Measurements from ENCODE around the gene GPR146.
A peak's percentile ranks its signal among the peaks of the same experiment; 100 is the strongest.

The GPR146 gene

DNA sequence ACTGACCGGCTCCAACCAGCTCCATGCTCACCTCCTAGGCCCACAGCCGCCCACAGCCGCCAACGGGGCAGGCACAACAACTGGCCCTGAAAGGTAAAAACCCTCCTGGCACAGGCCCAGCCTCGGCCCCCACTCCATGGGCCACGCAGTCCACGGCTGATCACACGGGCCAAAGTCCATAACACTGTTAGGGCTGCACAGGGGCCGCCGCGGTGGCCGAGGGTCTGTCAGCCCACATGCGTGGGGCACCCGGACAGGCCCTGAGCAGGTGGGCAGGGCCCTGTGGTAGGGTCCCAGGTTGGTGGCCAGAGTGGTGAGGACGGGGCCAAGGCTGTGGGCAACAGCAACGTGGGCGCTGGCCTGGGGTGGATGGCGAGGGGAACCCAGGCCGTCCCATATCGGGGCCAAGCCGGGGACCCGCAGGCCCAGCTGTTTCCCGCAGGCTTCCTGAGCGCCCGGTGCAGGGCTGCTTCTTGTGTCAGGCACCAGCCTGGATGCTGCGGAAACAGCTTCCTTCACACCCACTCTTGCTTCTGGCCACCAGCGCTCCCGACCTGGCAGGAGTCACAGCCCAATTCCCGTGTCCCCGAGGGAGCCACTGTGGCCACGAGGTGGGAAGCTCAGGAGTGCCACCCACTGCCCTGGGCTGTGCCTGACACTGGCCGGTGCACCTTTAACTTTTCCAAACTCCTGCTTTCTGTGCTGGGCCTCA lies 32.2 kb upstream of the GPR146 start:
- no peak for DNase-seq

DNA sequence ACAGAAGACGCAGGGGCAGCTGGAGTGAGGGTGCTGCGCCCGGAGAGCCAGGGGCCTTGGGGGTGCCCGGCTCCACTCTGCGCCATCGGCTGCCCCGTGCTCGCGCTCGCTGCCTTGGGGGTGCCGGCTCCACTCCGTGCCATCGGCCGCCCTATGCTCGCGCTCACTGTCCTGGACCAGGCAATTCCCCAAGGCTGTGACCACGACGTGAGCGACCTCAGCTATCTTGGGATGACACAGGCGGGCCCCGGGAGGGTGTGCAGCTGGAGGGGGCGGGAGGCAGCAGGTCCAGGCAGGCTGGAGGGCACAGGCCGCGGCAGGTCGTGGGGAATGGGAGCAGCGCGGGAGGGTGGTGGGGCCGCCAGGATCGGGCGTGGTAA lies 31.6 kb upstream of the GPR146 start:
- DNase-seq: no peak

DNA sequence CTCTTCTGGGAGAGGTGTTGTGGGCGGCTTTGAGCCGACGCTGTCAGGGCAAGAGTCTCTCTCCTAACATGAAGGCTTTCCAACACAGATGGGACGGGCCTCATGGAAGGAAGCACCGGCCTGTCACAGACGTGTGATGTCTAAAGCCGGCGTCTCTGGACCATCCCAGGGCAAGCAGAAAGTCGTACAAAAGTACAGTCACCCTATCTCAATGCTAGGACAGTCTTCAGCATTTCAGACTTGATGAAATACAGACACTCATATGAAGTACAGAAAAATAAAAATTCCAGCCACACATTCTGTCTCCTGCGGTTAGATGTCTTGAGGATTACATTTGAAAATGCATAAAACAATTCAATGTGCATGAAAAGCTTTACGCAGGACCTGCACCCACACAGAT lies 30.8 kb upstream of the GPR146 start:
- no peak for DNase-seq

DNA sequence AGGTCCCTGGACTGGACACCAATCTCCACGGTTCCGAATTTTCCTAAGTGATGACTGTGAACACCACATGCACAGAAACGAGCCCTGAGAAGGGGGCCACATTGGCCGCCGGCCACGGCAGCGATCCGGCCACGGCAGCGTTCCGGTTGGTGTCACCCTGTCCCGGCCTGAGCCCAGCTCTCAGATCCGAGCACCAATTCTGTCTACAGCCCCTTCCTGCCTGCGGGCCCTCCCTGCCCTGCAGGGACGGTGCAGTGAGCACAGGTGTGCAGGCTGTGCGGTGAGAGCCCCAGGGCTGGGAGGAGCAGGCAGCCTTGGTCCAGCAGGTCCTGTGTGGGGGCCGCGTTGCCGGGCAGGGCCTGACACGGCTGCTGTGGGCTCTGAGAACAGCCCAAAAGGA lies 29.7 kb upstream of the GPR146 start:
- DNase-seq: no peak

DNA sequence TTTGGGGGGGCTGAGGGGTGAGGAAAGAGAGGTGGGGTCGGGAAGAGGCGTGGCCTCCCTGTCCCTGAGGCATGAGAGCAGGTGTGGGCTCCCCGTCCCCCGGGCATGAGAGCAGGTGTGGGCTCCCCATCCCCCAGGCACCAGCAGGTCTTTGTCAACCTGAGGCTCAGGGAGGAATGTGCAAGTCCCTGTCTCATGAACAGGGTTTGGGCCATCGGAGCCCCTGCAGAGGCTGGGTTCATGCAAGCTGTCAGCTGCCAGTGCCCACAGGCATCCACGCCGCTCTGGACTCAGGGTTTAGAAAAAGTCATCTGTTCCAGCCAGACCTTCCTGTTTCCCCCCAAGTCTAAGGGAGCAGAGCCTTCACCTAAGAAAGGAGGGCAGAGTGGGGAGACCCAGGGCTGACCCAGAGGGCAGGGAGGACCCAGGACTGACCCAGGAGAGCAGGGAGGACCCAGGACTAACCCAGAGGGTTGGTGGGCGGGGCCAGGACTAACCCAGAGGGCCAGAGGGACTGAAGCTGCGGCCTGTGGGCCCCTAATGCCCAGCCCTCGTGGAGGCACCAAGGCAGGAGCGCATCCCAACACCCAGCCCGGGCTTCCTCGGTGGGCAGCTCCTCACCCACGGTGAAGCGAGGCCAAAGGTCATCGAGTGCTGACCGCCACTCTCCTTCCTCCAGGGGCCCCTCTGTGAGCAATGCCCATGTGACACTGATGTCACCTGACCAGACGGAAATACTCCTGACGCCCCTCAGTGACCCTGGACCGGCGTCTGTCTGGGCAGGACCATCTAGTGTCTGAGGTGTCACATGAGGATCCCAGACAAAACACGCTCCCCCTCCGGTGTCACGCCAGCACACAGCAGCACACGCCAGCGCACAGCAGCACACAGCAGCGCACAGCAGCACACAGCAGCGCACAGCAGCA lies 28.9 kb upstream of the GPR146 start:
- DNase-seq: no peak

DNA sequence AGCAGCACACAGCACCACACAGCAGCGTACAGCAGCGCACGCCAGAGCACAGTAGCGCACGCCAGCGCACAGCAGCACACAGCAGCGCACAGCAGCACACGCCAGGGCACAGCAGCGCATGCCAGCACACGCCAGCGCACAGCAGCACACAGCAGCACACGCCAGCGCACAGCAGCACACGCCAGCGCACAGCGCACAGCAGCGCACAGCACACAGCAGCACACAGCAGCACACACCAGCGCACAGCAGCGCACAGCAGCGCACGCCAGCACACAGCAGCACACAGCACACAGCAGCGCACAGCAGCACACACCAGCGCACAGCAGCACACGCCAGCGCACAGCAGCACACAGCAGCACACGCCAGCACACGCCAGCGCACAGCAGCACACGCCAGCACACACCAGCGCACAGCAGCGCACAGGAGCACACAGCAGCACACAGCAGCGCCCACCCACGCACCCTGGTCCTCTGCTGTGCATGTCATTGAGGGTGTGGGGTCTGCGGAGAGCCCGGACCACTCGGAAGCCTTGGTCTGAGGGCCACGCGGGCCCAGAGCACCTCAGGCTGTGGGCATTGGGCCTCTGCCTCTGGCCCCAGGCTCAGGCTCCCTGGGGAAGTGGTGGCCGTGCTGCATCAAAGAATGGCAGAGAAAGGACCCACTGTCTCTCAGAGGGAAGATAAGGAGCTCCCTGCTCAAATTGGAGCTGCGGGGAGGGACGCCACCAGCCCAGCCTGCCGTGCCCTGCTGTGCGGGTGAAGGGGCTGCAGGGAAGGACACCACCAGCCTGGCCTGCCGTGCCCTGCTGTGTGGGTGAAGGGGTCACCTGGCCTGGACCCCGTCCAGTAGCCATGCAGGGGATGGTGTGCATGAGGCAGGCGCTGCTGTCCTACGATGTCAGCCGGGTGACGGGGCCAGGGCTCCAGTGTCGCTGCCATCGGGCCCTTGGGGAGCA lies 27.5 kb upstream of the GPR146 start:
- DNase-seq: no peak

DNA sequence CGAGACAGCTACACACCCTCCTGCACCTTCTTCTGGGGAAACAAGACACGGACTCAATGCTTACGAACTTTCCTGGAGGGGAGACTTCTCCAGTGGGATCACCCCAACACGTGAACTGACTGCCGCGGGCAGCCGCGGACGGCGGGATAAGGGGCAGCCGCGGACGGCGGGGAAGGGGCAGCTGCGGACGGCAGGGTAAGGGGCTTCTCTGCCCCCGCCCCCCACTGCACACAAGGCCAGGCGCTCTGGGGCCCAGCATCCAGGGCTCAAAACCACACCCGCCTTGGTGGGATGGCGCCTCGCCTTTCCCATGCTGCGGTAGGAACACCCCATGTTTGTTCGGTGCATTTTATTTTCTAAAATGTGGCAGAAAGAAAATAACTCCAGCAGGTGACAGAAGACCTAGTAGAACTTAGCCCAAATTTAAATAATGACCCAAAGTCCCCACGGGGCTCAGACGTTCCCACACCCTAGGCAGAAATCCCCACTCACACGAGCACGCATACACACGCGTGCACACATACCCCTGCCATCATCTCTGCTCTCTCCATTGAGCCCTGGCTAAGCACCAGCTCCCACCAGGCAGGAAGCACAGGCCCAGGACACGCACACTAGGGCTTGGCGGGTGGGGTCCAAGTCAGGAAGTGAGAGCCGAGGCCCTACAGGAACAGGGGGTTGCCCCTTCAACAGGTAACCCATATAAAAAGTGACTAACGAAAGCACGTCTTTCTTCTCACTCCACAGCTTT lies 26.6 kb upstream of the GPR146 start:
- no peak for DNase-seq

DNA sequence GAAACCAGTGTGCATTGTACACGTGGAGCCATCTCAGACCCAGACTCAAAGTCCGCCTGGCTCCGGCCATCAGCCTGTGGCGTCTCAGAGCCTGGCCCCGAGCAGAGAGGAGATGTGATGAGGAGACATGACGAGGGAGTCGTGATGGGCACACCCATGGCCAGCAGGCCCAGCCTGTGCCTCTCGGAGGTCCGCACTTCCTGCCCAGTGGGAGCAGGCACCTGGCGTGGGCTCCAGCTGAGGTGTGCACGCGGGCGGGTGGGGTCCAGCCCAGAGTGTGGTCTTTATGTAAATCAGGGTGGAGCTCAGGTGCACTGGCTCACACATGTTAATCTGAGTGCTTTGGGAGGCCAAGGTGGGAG lies 26.0 kb upstream of the GPR146 start:
- no peak for DNase-seq

DNA sequence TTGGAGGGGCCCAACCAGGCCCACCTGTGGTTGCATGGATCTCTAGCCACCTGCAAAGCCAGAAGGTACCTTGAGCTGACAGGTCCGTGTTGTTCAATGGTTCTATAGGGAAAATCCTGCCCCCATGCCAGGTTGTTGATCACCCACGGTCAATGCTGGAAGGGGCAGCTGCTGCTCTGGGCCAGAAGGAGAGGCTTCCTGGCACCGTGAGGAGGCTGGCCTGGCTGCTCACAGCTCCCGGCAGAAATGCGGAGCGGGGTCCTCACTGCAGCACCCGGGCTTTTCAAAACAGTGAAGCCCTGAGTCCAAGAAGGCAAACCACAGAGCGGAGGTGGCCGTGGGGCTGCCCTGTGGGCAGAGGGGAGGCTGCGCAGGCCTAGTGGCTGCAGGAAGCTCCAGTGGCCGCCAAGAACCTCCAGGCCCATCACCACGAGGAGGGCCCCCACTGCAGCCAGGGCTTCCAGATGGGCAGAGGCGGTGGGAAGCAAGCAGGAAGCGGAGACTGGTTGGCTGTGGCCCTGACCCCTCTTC lies 25.0 kb upstream of the GPR146 start:
- DNase-seq: no peak

DNA sequence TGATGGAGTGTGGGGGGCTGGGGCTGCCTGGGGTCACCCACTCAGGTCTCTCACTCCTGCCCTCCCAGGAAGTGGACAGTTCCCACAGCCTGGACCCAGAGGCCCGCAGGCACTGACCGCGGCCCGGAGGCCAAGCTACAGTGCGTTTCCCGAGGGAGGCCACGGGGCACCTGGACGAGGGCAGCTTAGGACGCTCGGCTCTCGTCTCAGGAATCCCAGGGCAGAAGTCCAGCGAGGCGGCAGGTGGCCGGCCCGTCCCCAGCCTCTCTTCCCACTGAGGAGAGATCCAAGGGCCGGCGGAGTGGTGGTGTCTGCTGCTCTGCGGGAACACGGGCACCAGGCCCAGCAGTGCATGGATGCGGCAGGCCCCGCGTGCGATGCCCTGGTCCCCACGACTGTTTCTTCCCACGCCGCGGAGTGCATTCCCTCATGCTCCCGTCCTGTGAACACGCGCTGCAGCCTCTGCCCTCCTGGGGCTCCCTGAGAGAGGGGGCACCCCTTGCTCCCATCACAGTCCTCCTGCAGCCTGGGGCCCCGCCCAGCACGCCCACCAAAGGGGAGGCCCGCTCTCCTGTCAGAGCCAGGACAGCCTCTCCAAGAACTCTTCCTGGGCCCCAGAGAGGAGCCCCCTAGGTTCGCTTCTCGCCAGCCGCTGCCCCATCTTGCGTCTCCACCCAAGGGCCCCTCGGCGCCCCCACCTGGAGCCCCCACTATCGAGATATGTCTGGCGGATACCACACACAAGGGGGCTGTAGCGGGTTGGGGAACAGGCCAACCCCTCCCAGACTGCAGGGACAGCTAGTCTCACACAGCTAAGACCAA lies 24.3 kb upstream of the GPR146 start:
- DNase-seq: no peak

DNA sequence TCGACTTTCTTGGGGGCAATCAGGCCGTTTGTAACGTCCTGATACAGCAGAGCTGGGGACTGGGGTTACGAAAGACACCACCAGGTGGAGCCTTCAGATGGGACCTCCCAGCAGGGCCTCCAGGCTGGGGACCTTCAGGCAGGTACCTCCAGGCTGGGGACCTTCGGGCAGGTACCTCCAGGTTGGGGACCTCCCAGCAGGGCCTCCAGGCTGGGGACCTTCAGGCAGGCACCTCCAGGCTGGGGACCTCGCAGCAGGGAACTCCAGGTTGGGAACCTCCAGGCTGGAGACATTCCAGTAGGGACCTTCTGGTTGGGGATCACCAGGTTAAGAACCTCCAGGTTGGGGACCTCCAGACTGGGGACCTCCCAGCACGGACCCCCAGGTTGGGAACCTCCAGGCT lies 23.5 kb upstream of the GPR146 start:
- DNase-seq: no peak

DNA sequence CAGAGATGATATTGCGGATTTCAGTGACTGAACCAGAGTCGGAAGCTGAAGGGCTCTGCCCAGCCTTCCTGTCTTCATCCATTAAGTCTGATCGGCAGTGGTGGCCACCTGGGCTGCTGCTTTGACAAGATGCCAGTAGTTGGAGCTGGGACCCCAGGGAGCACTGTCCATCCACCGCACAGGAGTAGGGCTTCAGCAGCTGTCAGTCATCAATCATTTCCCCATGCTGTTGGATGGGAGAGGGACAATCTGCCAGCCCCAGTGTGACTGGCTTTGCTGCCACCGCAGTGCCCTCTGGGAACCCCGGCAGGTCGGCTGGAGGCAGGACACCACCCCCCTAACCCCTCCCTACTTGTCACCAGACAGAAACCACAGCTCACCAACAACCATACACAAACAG lies 23.0 kb upstream of the GPR146 start:
- no peak for DNase-seq

DNA sequence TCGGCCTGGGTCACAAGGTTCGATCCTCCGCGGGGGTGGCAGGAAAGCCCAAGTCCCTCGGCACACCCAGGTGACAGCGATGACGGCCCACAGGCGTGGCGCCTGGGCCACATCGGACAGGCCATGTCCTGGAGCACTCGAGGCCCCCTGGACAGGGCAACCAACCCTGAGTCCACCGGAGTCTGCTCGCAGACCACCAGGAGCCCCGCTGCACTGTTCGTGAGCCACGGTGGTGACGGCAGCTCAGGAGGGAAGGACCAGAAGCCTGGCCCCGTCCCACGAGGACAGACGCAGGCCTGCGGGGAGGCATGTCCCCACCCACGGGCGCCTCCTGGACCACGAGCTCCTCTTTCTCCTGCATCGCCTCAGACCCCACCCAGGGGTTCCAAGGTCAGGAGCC lies 22.4 kb upstream of the GPR146 start:
- DNase-seq: no peak

DNA sequence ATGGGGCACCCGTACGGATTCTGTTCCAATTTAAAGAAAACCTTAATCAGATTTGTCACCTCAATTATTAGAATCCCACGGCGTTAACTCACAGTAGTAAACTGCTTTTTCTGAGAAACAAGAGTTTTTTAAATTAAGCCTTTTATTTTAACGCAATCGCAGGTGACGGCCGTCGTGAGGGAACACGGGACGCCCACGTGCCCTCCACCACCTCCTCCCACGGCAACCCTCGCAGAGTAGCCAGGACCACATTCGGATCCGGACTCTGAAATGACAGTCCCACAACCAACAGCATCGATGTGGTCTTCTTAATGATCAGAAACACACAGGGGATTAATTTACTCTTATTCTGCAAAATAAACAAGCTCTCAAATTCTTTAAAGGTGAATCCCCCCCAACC lies 22.0 kb upstream of the GPR146 start:
- DNase-seq: no peak

DNA sequence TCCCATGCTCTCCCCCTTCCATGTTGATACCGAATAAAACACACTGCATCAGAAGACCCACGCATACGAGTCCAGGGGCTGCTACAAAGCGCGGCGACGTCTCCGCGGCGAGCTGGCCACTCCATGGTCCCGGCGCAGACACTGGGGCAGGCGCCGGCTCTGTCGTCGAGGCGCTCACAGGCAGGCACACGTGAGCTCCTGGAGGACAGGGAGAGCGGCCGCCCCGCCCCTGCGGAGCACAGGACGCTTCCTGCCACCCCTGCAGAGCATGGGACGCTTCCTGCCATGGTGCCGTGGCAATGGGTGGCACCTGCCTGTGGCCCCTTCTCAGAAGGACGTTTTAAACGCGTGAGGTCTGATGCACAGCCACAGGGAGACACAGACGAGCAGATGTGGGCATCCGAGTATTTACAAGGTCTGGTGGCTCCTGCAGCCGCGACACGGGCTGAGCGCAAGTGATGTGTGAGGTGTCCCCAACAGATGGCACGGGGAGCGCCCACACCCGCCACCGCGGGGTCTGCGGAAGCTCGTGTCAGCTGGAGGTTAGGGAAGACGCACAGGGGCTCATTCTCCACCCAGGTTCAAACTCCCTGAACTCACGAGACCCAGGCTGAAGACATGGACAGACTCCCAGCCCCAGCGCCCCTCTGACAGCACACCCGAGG lies 21.4 kb upstream of the GPR146 start:
- DNase-seq: no peak

DNA sequence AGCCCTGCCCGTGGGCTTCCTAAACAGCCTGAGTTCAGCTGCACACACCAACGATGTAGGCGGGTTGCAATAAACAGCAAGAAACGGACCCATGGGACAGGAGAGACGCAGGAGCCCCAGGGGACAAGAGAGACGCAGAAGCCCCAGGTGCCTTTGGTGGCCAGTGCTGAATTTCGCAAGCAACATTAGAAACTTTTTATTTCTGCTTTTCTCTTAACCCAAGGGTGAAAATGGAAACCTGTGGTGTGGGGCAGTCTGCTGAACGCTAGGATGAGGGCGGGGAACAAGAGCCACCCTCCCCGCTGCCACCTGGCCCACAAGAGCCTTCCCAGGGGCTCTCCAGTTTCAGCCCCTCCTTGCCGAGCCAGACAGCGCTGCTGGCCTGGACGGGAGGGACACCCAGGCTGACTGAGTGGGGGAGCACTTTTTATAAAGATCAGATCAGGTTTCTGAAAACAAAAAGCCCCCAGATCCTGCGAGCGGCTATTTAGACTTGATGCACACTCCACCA lies 20.0 kb upstream of the GPR146 start:
- DNase-seq: no peak

DNA sequence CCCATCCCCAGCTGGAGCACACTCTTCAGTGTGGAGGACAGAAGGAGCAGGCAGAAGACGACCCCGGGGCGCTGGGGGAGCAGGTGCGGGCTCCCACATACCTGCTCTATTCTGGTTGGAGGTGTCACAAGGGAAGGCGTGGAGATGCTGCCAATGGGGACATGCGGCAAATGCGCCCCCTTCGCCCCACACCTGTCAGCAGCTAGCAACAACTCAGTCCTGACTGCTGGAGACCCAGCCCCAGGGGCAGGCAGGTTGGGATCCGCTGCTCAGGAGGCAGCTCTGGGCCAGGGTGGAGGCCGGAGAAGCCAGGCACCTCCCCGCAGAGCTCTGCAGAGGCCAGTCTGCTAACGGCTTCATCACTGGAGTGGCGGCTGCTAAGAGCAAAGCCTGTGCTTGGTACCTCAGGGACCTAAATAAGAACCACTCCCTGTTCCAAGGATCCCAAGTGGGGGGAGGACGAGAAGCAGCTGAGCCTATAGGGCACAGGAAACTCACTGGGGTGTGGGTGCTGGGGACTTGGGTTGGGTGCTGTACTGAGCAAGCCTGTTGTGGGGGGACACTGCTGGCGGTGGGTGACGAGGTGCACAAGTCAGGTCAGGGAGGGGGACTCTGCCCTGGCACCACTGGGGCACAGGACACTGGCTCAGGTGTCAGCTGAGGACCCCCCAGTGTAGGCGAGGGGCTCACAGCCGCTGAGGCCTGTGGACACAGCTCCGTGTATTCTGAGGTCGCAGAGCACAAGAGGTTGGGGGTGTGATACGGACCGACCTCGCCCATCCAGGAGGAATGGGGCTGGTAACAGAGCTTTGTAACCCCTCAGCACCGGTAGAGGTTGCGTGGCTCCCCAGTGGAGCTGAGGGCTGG lies 19.2 kb upstream of the GPR146 start:
- DNase-seq: no peak

DNA sequence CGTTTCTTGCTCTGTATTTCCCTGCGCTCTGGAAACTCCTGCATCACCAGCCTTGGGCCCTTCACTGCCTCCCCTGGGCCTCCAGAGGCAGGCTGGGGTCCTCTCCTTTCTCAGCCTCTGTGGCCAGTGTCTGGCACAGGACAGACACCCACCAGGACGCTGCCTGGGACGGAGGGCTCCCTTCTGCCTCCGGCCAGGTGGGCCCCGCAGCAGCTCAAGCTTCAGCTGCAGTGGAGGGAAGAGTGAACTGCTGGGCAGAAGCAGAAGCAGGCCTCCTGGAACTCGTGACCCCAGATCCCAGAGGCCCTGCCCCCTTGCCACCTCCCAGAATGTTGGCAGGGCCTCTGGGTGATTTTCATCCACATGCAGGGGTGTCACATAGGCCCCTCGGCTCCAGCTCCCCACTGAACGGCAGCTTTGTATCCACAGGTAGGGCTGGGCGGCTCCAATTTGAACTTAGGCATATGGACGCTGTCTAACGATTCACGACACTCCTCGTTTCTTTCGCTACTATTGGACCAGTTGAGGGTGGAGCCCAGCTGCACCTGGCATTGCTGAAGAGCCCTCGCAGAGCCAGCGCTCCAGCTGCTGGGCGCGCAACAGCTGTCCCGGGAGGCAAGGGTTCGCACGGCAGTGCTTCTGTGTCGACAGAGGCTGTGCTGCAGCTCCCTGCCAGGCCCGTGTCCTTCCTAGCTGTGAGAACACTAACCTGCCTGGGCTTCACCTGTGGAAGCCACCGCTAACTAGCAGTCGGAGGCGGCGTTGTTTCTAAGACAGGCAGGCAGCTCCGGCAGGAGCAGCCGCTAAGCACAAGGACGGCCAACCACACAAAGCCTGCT lies 18.4 kb upstream of the GPR146 start:
- peak; percentile 84 for DNase-seq

DNA sequence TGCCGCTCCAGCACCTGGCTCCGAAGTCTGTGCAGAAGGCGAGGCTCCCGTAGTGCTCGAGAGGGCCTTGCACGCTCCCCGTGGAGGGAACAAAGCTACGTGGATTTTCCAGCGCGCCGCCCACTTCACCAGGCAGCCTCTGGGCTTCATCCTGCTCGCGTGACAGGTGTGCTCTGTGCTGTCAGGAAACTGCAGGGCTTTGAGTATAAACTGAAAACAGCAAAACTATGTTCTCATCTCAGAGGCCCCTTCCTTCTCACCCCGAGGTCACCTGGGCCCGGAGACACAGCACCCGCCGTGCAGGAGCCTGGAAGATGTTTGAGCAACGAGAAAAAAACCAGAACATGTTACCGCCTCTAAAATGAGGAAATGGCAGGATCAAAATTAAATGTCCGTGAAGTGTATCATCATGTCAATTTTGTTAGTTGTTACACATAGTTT lies 17.6 kb upstream of the GPR146 start:
- no peak for DNase-seq
